Measurements from ENCODE around the gene ACAP2.

GRCh38 chr3:195441992-195442572, 738 bp downstream of the ACAP2 start:
- no peak for TF ChIP-seq EZH2 (IDR thresholded peaks at IDR 0.05; ENCODE audit: insufficient read depth, low read length)
- no peak for TF ChIP-seq CTCF (IDR thresholded peaks at IDR 0.05; ENCODE audit: insufficient read depth, low read depth, low read length)
